ENCODE results near the gene RTN4RL1. TPM values are rescaled to one million over a fixed set of nuclear protein-coding genes. Genes with fewer than 3 reads are reported as not detected.

RTN4RL1 gene
- total and polyA plus RNA-seq, 9 of the 15 experiments (the other 6 are each of a cell fraction or from before 2014, with no cell fraction given) = 0.04 to 0.06 (median 0.04) TPM; not detected in 5

GRCh38 chr17:2016494-2016893 lies 8.6 kb downstream of the RTN4RL1 start:
- Histone ChIP-seq H3K9me3 (replicated peaks; ENCODE audit: control insufficient read depth, insufficient read depth, low read depth, low read length) (no peaks in the 10 kb centered on the region), H3K27me3 (ENCODE audit: control insufficient read depth in 2 of 2, insufficient read depth in 2 of 2, low read length in 2 of 2) (peaks cover 36 to 89% of the 10 kb centered on the region in 2 experiments), H3K79me2 (ENCODE audit: control insufficient read depth, insufficient read depth, low read length) (no peaks in the 10 kb centered on the region), H2AFZ (ENCODE audit: low read depth, low read length) (no peak overlapping the region), H3K9ac (ENCODE audit: insufficient read depth in 1 of 2, low read depth in 2 of 2, low read length in 2 of 2) (no peak overlapping the region), H3K36me3 (ENCODE audit: control insufficient read depth, insufficient read depth, low read length) (no peaks in the 10 kb centered on the region), H3K27ac (ENCODE audit: extremely low read depth, low read depth, low read length) (no peak overlapping the region), H3K4me1 (replicated peaks in 1 of 2; ENCODE audit: control insufficient read depth in 2 of 2, insufficient read depth in 2 of 2, low read length in 2 of 2) (peaks cover 0 to 7% of the 10 kb centered on the region in 2 experiments; a peak in 2 of 5 replicates), H3K9me1 (ENCODE audit: control insufficient read depth, insufficient read depth, low read length) (no peaks in the 10 kb centered on the region), H3K4me3 (no peak overlapping the region), H4K20me1 (replicated peaks; ENCODE audit: control insufficient read depth, insufficient read depth, low read length) (peaks cover 8% of the 10 kb centered on the region; the same call in 1 of the 2 replicates), H3K4me2 (ENCODE audit: insufficient read depth, low read length) (no peak overlapping the region)
- ATAC-seq = no peak
- BruUV-seq (replicated peaks) = no TSS peak
- DNase-seq (ENCODE audit: extremely low read depth in 1 of 4, low spot score in 3 of 4) = no peak
- intact Hi-C loops (cut with micrococcal nuclease) (no loop called here), in situ Hi-C loops (cut with MboI) (no loop called here)
- TF ChIP-seq BRF1 (IDR thresholded peaks at IDR 0.05; ENCODE audit: borderline replicate concordance, extremely low read depth, insufficient read length) = no peak
- TF ChIP-seq ZNF561 (CRISPR knock-in tag; conservative IDR thresholded peaks at IDR 0.05) = no peak
- no peak for TF ChIP-seq NFIC (IDR thresholded peaks at IDR 0.05)
- TF ChIP-seq MECOM (CRISPR knock-in tag; IDR thresholded peaks at IDR 0.05) = no peak
- POLR2A ChIA-PET = no interaction called here
- CTCF ChIA-PET (ENCODE audit: low intra/inter-chr PET ratio) = no interaction called here
- 3% methylated on average over 10 of the region's 20 CpGs for WGBS (ENCODE audit: insufficient coverage, low coverage, missing lambda C conversion rate)
- no peak for FAIRE-seq

- POLR2A ChIA-PET = no interaction called here
- BruUV-seq (replicated peaks) = no TSS peak
- no peak overlapping the region for H3K4me3 ChIP-seq
- FAIRE-seq = no peak
- in situ Hi-C loops (cut with MboI) (no loop called here), intact Hi-C loops (cut with micrococcal nuclease) (no loop called here)
- no peaks in the 10 kb centered on the region for H3K79me2 ChIP-seq (ENCODE audit: control insufficient read depth, insufficient read depth, low read length)
- DNase-seq (ENCODE audit: extremely low read depth in 1 of 4, low spot score in 3 of 4) = no peak
- no peak overlapping the region for H3K4me2 ChIP-seq (ENCODE audit: insufficient read depth, low read length)
- 7% methylated on average over 6 of the region's 14 CpGs for WGBS (ENCODE audit: insufficient coverage, low coverage, missing lambda C conversion rate)
- H3K36me3 ChIP-seq (ENCODE audit: control insufficient read depth, insufficient read depth, low read length) = no peaks in the 10 kb centered on the region
- H4K20me1 ChIP-seq (replicated peaks; ENCODE audit: control insufficient read depth, insufficient read depth, low read length) = 0 out of 2 replicates have a peak, but pooled peaks cover 8% of the 10 kb centered on the region
- peaks cover 36 to 81% of the 10 kb centered on the region in 2 experiments for H3K27me3 ChIP-seq (ENCODE audit: control insufficient read depth in 2 of 2, insufficient read depth in 2 of 2, low read length in 2 of 2)
- H3K9ac ChIP-seq (ENCODE audit: insufficient read depth in 1 of 2, low read depth in 2 of 2, low read length in 2 of 2) = no peak overlapping the region; a peak in 1 of 4 replicates
- ATAC-seq = no peak
- H3K4me1 ChIP-seq (replicated peaks in 1 of 2; ENCODE audit: control insufficient read depth in 2 of 2, insufficient read depth in 2 of 2, low read length in 2 of 2) = peaks cover 0 to 7% of the 10 kb centered on the region in 2 experiments; a peak in 2 of 5 replicates
- CTCF ChIA-PET (ENCODE audit: low intra/inter-chr PET ratio) = no interaction called here
- no peak overlapping the region for H2AFZ ChIP-seq (ENCODE audit: low read depth, low read length)
- no peak overlapping the region for H3K27ac ChIP-seq (ENCODE audit: extremely low read depth, low read depth, low read length)
- no peaks in the 10 kb centered on the region for H3K9me1 ChIP-seq (ENCODE audit: control insufficient read depth, insufficient read depth, low read length)
- no peaks in the 10 kb centered on the region for H3K9me3 ChIP-seq (replicated peaks; ENCODE audit: control insufficient read depth, insufficient read depth, low read depth, low read length)
- TF ChIP-seq BCL6 (CRISPR knock-in tag; IDR thresholded peaks at IDR 0.05) (no peak), PHF20 (IDR thresholded peaks at IDR 0.05; ENCODE audit: partially characterized antibody) (no peak), ZNF253 (CRISPR knock-in tag; conservative IDR thresholded peaks at IDR 0.05) (no peak), RAD21 (CRISPR knock-in tag; conservative IDR thresholded peaks at IDR 0.05 in 1 of 2, IDR thresholded peaks at IDR 0.05 in 1 of 2) (no peak), MEIS2 (IDR thresholded peaks at IDR 0.05; ENCODE audit: partially characterized antibody) (no peak), ZC3H8 (IDR thresholded peaks at IDR 0.05) (no peak), PHF8 (IDR thresholded peaks at IDR 0.05; ENCODE audit: borderline replicate concordance, low read length) (no peak), ZNF717 (CRISPR knock-in tag; IDR thresholded peaks at IDR 0.05) (no peak), ZNF518B (CRISPR knock-in tag; IDR thresholded peaks at IDR 0.05) (no peak), RFX5 (IDR thresholded peaks at IDR 0.05; ENCODE audit: low read depth, low read length) (no peak), ETV1 (tag; conservative IDR thresholded peaks at IDR 0.05; ENCODE audit: low read depth) (no peak)
Measured at GRCh38 chr17:2015314-2015713, 9.8 kb downstream of the RTN4RL1 start.
